H9 (cell line): ENCODE measurements around the gene CCNT1. TPM values are rescaled to one million over a fixed set of nuclear protein-coding genes. Genes with fewer than 3 reads are reported as not detected.
A peak's percentile ranks its signal among the peaks of the same experiment; 100 is the strongest.

Experiments used
- DNase-seq: peaks from one replicate; pipeline ENCODE4 v3.0.0-alpha.2; 2017
- H2AFZ ChIP-seq: one replicate; pipeline ENCODE4 v1.6.1; 2013; ENCODE audit warnings: mild to moderate bottlenecking, low read length, control low read depth, moderate library complexity
- H2AK5ac ChIP-seq: 2 replicates; pipeline ENCODE4 v1.6.1; 2013; ENCODE audit warnings: low read length, control low read depth, mixed read lengths; ENCODE audit not compliant: insufficient read length
- H2BK120ac ChIP-seq: one replicate; pipeline ENCODE4 v1.6.1; 2013; ENCODE audit warnings: low read depth, mild to moderate bottlenecking, low read length, control low read depth, inconsistent platforms; ENCODE audit not compliant: poor library complexity, severe bottlenecking
- H2BK12ac ChIP-seq: 2 replicates; pipeline ENCODE4 v1.6.1; 2013; ENCODE audit warnings: low read length, control low read depth, mixed read lengths, low read depth; ENCODE audit not compliant: insufficient read length
- H2BK15ac ChIP-seq: 2 replicates; pipeline ENCODE4 v1.6.1; 2013; ENCODE audit warnings: low read depth, low read length, control low read depth
- H2BK20ac ChIP-seq: one replicate; pipeline ENCODE4 v1.6.1; 2013; ENCODE audit warnings: low read depth, mild to moderate bottlenecking, low read length, control low read depth, inconsistent platforms; ENCODE audit not compliant: poor library complexity, severe bottlenecking
- H2BK5ac ChIP-seq: 2 replicates; pipeline ENCODE4 v1.6.1; 2013; ENCODE audit warnings: low read length, control low read depth, mixed read lengths; ENCODE audit not compliant: insufficient read length
- H3K14ac ChIP-seq: 2 replicates; pipeline ENCODE4 v1.6.1; 2013; ENCODE audit warnings: low read length, control low read depth; ENCODE audit not compliant: insufficient read depth
- H3K18ac ChIP-seq: 2 replicates; pipeline ENCODE4 v1.6.1; 2013; ENCODE audit warnings: low read depth, mild to moderate bottlenecking, mixed read lengths, low read length, control low read depth; ENCODE audit not compliant: insufficient read length
- H3K23ac ChIP-seq: 2 replicates; pipeline ENCODE4 v1.6.1; 2013; ENCODE audit warnings: low read length, control low read depth, mixed read lengths, low read depth; ENCODE audit not compliant: insufficient read length
- H3K23me2 ChIP-seq: 2 replicates; pipeline ENCODE4 v1.6.1; 2013; ENCODE audit warnings: low read depth, mild to moderate bottlenecking, mixed read lengths, low read length, control low read depth; ENCODE audit not compliant: insufficient read length, poor library complexity, severe bottlenecking
- H3K27ac ChIP-seq: 2 replicates; pipeline ENCODE4 v1.5.1; 2013; ENCODE audit warnings: low read length, control low read depth, mixed read lengths, low read depth; ENCODE audit not compliant: insufficient read length
- H3K27me3 ChIP-seq: 2 replicates; pipeline ENCODE4 v1.6.1; 2013; ENCODE audit warnings: low read length, control low read depth, inconsistent platforms; ENCODE audit not compliant: insufficient read depth
- H3K4ac ChIP-seq: 2 replicates; pipeline ENCODE4 v1.6.1; 2013; ENCODE audit warnings: low read depth, mild to moderate bottlenecking, control low read depth, inconsistent platforms, low read length, moderate library complexity
- H3K4me1 ChIP-seq: 2 replicates; pipeline ENCODE4 v1.6.1; 2013; ENCODE audit warnings: low read length, control low read depth, inconsistent platforms; ENCODE audit not compliant: insufficient read depth
- H3K4me2 ChIP-seq: 2 replicates; pipeline ENCODE4 v1.6.1; 2013; ENCODE audit warnings: low read length, control low read depth, mixed read lengths; ENCODE audit not compliant: insufficient read length, insufficient read depth
- H3K56ac ChIP-seq: 2 replicates; pipeline ENCODE4 v1.6.1; 2013; ENCODE audit warnings: low read depth, mild to moderate bottlenecking, mixed read lengths, low read length, control low read depth; ENCODE audit not compliant: insufficient read length
- H3K79me1 ChIP-seq: 2 replicates; pipeline ENCODE4 v1.6.1; 2013; ENCODE audit warnings: low read depth, mild to moderate bottlenecking, moderate library complexity, low read length, control low read depth, inconsistent platforms; ENCODE audit not compliant: insufficient read depth, poor library complexity, severe bottlenecking
- H3K79me2 ChIP-seq: 2 replicates; pipeline ENCODE4 v1.6.1; 2013; ENCODE audit warnings: low read length, control low read depth, inconsistent platforms; ENCODE audit not compliant: insufficient read depth
- H3K9ac ChIP-seq: 2 replicates; pipeline ENCODE4 v1.6.1; 2013; ENCODE audit warnings: low read length, control low read depth, mixed read lengths; ENCODE audit not compliant: insufficient read length; ENCODE audit errors: extremely low read depth
- H3K9me3 ChIP-seq: one replicate; pipeline ENCODE4 v1.6.1; 2013; ENCODE audit warnings: low read depth, low read length, inconsistent platforms; ENCODE audit not compliant: control insufficient read depth
- H3T11ph ChIP-seq: one replicate; pipeline ENCODE4 v1.6.1; 2013; ENCODE audit warnings: mild to moderate bottlenecking, low read length, control low read depth, inconsistent platforms
- H4K20me1 ChIP-seq: one replicate; pipeline ENCODE4 v1.6.1; 2013; ENCODE audit not compliant: control insufficient read depth, insufficient read length, insufficient read depth
- H4K5ac ChIP-seq: 2 replicates; pipeline ENCODE4 v1.6.1; 2013; ENCODE audit warnings: low read depth, mild to moderate bottlenecking, mixed read lengths, low read length, control low read depth; ENCODE audit not compliant: insufficient read length
- H4K8ac ChIP-seq: replicated peaks from 2 replicates; pipeline ENCODE4 v1.6.1; 2013; ENCODE audit warnings: low read length, control low read depth, mixed read lengths, low read depth; ENCODE audit not compliant: insufficient read length
- H4K91ac ChIP-seq: 2 replicates; pipeline ENCODE4 v1.6.1; 2013; ENCODE audit warnings: low read depth, mild to moderate bottlenecking, moderate library complexity, mixed read lengths, low read length, control low read depth; ENCODE audit not compliant: insufficient read length
- H3K27ac Mint-ChIP-seq, 3 experiments: 2 replicates in 2 of 3; 3 replicates in 1 of 3; pipeline ENCODE4 v1.8.0; 2020 to 2021; ENCODE audit warnings: mixed read lengths in 3 of 3, mild to moderate bottlenecking in 1 of 3, moderate library complexity in 1 of 3
- H3K27me3 Mint-ChIP-seq: 2 replicates; pipeline ENCODE4 v1.8.0; 2021; ENCODE audit warnings: low read depth, mild to moderate bottlenecking, moderate library complexity, mixed read lengths
- H3K36me3 Mint-ChIP-seq, 3 experiments: 2 replicates in 2 of 3; 3 replicates in 1 of 3; pipeline ENCODE4 v1.8.0; 2020 to 2021; ENCODE audit warnings: low read depth in 3 of 3, mixed read lengths in 3 of 3; ENCODE audit not compliant: insufficient read depth in 1 of 3
- H3K4me1 Mint-ChIP-seq, 2 experiments: 2 replicates each; pipeline ENCODE4 v1.8.0; 2020; ENCODE audit warnings: mixed read lengths in 2 of 2
- H3K4me3 Mint-ChIP-seq, 2 experiments: 2 replicates in 1 of 2; 3 replicates in 1 of 2; pipeline ENCODE4 v1.8.0; 2020 to 2021; ENCODE audit warnings: mild to moderate bottlenecking in 2 of 2, mixed read lengths in 2 of 2, moderate library complexity in 1 of 2
- H3K9me3 Mint-ChIP-seq, 2 experiments: 2 replicates in 1 of 2; 3 replicates in 1 of 2; pipeline ENCODE4 v1.8.0; 2020; ENCODE audit warnings: mild to moderate bottlenecking in 2 of 2, mixed read lengths in 2 of 2, moderate library complexity in 1 of 2
- WGBS: extraction: QIAGEN DNeasy Blood & Tissue Kit; methylation state at CpG from one replicate; pipeline ENCODE4 v1.1.7; 2013; ENCODE audit warnings: missing lambda C conversion rate, low lambda C conversion rate, mixed read lengths; ENCODE audit not compliant: insufficient read length; ENCODE audit errors: extremely low coverage; 5-methylcytosine and 5-hydroxymethylcytosine counted together
- total RNA-seq: library from RNA; stranded (reverse); gene quantifications from 2 replicates; pipeline ENCODE4 v1.2.1, GENCODE V29; 2021
- TF ChIP-seq, protein P1 (sequence below): fragments of 200-600 bp; sonication (generic); conservative IDR thresholded peaks from 3 replicates; pipeline ENCODE4 v1.8.0; 2021; ENCODE audit warnings: antibody characterized with exemption, mild to moderate bottlenecking

CCNT1 gene
- total RNA-seq, 1 experiment from 2014 or later = 53.1 TPM

- Mint-ChIP-seq H3K36me3 (peaks cover 35 to 51% (median 50%) of the 10 kb centered on the region in 3 experiments), H3K9me3 (peaks cover 16 to 21% of the 10 kb centered on the region in 2 experiments), H3K4me1 (peaks cover 9 to 11% of the 10 kb centered on the region in 2 experiments), H3K4me3 (peak overlapping the region; percentile 88 to 97), H3K27me3 (peaks cover 2% of the 10 kb centered on the region; the same call in 1 of the 2 replicates), H3K27ac (peak overlapping the region; percentile 96 to 100 (median 99))
- Histone ChIP-seq H3K9ac (peak overlapping the region; percentile 95), H3K27me3 (no peaks in the 10 kb centered on the region), H4K91ac (no peak overlapping the region), H3K4me2 (peak overlapping the region; percentile 92), H3K23ac (no peak overlapping the region), H2AK5ac (no peak overlapping the region), H3K56ac (no peak overlapping the region), H2BK15ac (no peak overlapping the region), H4K8ac (no peak overlapping the region), H3K4me1 (no peaks in the 10 kb centered on the region; the same call in 1 of the 2 replicates), H2AFZ (no peak overlapping the region), H3K18ac (no peak overlapping the region), H3K9me3 (no peaks in the 10 kb centered on the region), H2BK5ac (no peak overlapping the region), H2BK12ac (no peak overlapping the region), H2BK20ac (no peak overlapping the region), H4K20me1 (no peaks in the 10 kb centered on the region), H4K5ac (peak overlapping the region; percentile 28), H3K14ac (peak overlapping the region; percentile 94), H2BK120ac (no peak overlapping the region), H3T11ph (no peak overlapping the region), H3K79me1 (no peaks in the 10 kb centered on the region), H3K23me2 (peaks cover 4% of the 10 kb centered on the region), H3K27ac (peak overlapping the region; percentile 87), H3K4ac (no peak overlapping the region), H3K79me2 (peaks cover 15% of the 10 kb centered on the region; the same call in 1 of the 2 replicates)
- TF ChIP-seq, protein P1, sequence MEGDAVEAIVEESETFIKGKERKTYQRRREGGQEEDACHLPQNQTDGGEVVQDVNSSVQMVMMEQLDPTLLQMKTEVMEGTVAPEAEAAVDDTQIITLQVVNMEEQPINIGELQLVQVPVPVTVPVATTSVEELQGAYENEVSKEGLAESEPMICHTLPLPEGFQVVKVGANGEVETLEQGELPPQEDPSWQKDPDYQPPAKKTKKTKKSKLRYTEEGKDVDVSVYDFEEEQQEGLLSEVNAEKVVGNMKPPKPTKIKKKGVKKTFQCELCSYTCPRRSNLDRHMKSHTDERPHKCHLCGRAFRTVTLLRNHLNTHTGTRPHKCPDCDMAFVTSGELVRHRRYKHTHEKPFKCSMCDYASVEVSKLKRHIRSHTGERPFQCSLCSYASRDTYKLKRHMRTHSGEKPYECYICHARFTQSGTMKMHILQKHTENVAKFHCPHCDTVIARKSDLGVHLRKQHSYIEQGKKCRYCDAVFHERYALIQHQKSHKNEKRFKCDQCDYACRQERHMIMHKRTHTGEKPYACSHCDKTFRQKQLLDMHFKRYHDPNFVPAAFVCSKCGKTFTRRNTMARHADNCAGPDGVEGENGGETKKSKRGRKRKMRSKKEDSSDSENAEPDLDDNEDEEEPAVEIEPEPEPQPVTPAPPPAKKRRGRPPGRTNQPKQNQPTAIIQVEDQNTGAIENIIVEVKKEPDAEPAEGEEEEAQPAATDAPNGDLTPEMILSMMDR = no peak
- DNase-seq = no peak
- no CpG with 5 or more reads among the region's 17 CpGs for WGBS
These were observed 377 bp downstream of the CCNT1 start for GRCh38 chr12:48716168-48716492.
